ENCODE measurements around the gene B4GALT7. TPM values are rescaled to one million over a fixed set of nuclear protein-coding genes. Genes with fewer than 3 reads are reported as not detected.
"Not testable (repeated sequence)": the region's sequence is repeated elsewhere in the genome, so short reads cannot be mapped to it uniquely, and the experiment has no call there.

The B4GALT7 gene
- total and polyA plus RNA-seq, 2 experiments from 2014 or later, result 35.2 to 53.5 TPM

DNA sequence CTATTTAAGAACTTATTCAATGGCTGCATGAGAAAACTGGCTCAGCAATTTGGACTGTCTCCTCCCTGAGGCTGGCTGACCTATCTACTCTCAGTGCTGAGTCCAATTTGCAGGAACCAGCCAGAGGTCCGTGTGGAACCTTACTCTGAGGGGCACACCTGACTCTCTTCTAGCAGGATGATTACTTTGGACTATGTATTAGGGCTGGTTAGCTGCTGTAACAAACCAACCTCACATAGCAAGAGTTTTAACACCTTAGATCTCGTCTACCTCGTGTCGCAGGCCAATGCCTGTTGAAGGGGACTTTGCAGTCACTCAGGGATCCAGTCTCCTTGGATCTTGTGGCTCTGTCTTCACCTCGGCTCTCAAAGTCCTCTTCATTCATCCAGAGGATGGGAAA lies 42.1 kb upstream of the B4GALT7 start:
- no peaks in the 10 kb centered on the region for H3K9me3 ChIP-seq (ENCODE audit: low read depth)
- no peak overlapping the region for H2AFZ ChIP-seq
- no peak for DNase-seq
- H3K4me3 ChIP-seq, result no peak overlapping the region
- H3K9ac ChIP-seq, result no peak overlapping the region
- peaks cover 4% of the 10 kb centered on the region; the same call in 1 of the 2 replicates for H3F3A ChIP-seq (ENCODE audit: insufficient read depth)
- H3K36me3 ChIP-seq (ENCODE audit: low read depth), result no peaks in the 10 kb centered on the region
- H3K27me3 ChIP-seq (replicated peaks; ENCODE audit: insufficient read depth), result no peaks in the 10 kb centered on the region; the same call in 1 of the 2 replicates
- TF ChIP-seq EZH2phosphoT487 (IDR thresholded peaks at IDR 0.05; ENCODE audit: insufficient read depth, low read depth) (no peak), EZH2 (IDR thresholded peaks at IDR 0.05; ENCODE audit: insufficient read depth, poor library complexity, severe bottlenecking) (no peak)
- no peak overlapping the region for H3K4me2 ChIP-seq (ENCODE audit: unreplicated experiment)
- H3K9me2 ChIP-seq (ENCODE audit: insufficient read depth), result no peaks in the 10 kb centered on the region
- WGBS, 2 experiments (ENCODE audit: low coverage in 1 of 2, low lambda C conversion rate in 2 of 2, missing lambda C conversion rate in 2 of 2), result 74 to 85% methylated on average over 5 of the region's 5 CpGs
- H4K20me1 ChIP-seq (ENCODE audit: insufficient read depth), result no peaks in the 10 kb centered on the region
- peaks cover 18% of the 10 kb centered on the region for H3K79me2 ChIP-seq (ENCODE audit: insufficient read depth)
- H3K27ac ChIP-seq, result no peak overlapping the region
- H3K4me1 ChIP-seq (ENCODE audit: insufficient read depth), result peaks cover 7% of the 10 kb centered on the region
- in situ Hi-C loops (cut with MboI), result no loop called here

- H3K27me3 ChIP-seq (replicated peaks; ENCODE audit: insufficient read depth); H3K4me1 ChIP-seq (ENCODE audit: insufficient read depth); H3K27ac ChIP-seq; H3K9ac ChIP-seq; H3K9me3 ChIP-seq (ENCODE audit: low read depth); H3K4me3 ChIP-seq; H3K36me3 ChIP-seq (ENCODE audit: low read depth); H3K79me2 ChIP-seq (ENCODE audit: insufficient read depth); in situ Hi-C loops (cut with MboI); H3K9me2 ChIP-seq (ENCODE audit: insufficient read depth); H3F3A ChIP-seq (ENCODE audit: insufficient read depth); H2AFZ ChIP-seq; H3K4me2 ChIP-seq (ENCODE audit: unreplicated experiment); H4K20me1 ChIP-seq (ENCODE audit: insufficient read depth); DNase-seq: not testable (repeated sequence)
- WGBS, 2 experiments (ENCODE audit: low coverage in 1 of 2, low lambda C conversion rate in 2 of 2, missing lambda C conversion rate in 2 of 2), result 21 to 22% methylated on average over 8 of the region's 8 CpGs
Observed at GRCh38 chr5:177559446-177559941, 40.4 kb upstream of the B4GALT7 start.

DNA sequence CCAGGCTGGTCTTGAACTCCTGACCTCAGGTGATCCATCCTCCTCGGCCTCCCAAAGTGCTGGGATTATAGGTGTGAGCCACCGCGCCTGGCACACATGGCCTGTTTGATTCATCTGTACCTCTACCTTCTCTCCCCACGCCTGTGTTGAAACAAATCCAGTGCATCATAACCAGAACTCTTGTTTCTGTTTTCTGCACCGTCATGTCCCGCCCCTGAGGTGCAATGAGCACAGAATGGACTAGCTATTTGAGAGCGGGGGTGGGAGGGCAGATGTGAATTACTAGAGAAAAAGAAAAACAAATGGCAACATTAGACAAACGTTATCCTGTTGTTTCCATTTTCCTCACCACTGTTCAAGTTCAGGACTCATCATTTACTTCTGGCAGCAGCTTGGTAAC lies 34.9 kb upstream of the B4GALT7 start:
- Histone ChIP-seq H3K79me2 (ENCODE audit: insufficient read depth) (no peaks in the 10 kb centered on the region), H3K9me3 (ENCODE audit: low read depth) (no peaks in the 10 kb centered on the region), H3K27ac (no peak overlapping the region), H3K9ac (no peak overlapping the region), H3F3A (ENCODE audit: insufficient read depth) (no peaks in the 10 kb centered on the region), H3K4me3 (no peak overlapping the region), H2AFZ (no peak overlapping the region), H3K27me3 (replicated peaks; ENCODE audit: insufficient read depth) (no peaks in the 10 kb centered on the region; the same call in none of the 2 replicates), H3K4me1 (ENCODE audit: insufficient read depth) (no peaks in the 10 kb centered on the region), H3K36me3 (ENCODE audit: low read depth) (no peaks in the 10 kb centered on the region), H3K9me2 (ENCODE audit: insufficient read depth) (no peaks in the 10 kb centered on the region), H4K20me1 (ENCODE audit: insufficient read depth) (no peaks in the 10 kb centered on the region), H3K4me2 (ENCODE audit: unreplicated experiment) (no peak overlapping the region)
- WGBS, 2 experiments (ENCODE audit: low coverage in 1 of 2, low lambda C conversion rate in 2 of 2, missing lambda C conversion rate in 2 of 2), result 54 to 59% methylated on average over 8 of the region's 8 CpGs
- DNase-seq, result no peak
- TF ChIP-seq EZH2phosphoT487 (IDR thresholded peaks at IDR 0.05; ENCODE audit: insufficient read depth, low read depth) (no peak), EZH2 (IDR thresholded peaks at IDR 0.05; ENCODE audit: insufficient read depth, poor library complexity, severe bottlenecking) (no peak)
- in situ Hi-C loops (cut with MboI), result no loop called here

GRCh38 chr5:177568326-177568725 lies 31.6 kb upstream of the B4GALT7 start:
- Histone ChIP-seq H3K9ac (no peak overlapping the region), H3F3A (ENCODE audit: insufficient read depth) (no peaks in the 10 kb centered on the region), H3K9me3 (ENCODE audit: low read depth) (no peaks in the 10 kb centered on the region), H3K79me2 (ENCODE audit: insufficient read depth) (no peaks in the 10 kb centered on the region), H3K4me2 (ENCODE audit: unreplicated experiment) (no peak overlapping the region), H4K20me1 (ENCODE audit: insufficient read depth) (no peaks in the 10 kb centered on the region), H3K36me3 (ENCODE audit: low read depth) (no peaks in the 10 kb centered on the region), H3K27ac (no peak overlapping the region), H3K9me2 (ENCODE audit: insufficient read depth) (no peaks in the 10 kb centered on the region), H3K4me1 (ENCODE audit: insufficient read depth) (no peaks in the 10 kb centered on the region), H3K27me3 (replicated peaks; ENCODE audit: insufficient read depth) (no peaks in the 10 kb centered on the region; the same call in 1 of the 2 replicates), H3K4me3 (no peak overlapping the region), H2AFZ (no peak overlapping the region)
- TF ChIP-seq EZH2phosphoT487 (IDR thresholded peaks at IDR 0.05; ENCODE audit: insufficient read depth, low read depth), result no peak
- no peak for TF ChIP-seq EZH2 (IDR thresholded peaks at IDR 0.05; ENCODE audit: insufficient read depth, poor library complexity, severe bottlenecking)
- no peak for DNase-seq
- 71 to 73% methylated on average over 7 of the region's 7 CpGs for WGBS, 2 experiments (ENCODE audit: low coverage in 1 of 2, low lambda C conversion rate in 2 of 2, missing lambda C conversion rate in 2 of 2)
- in situ Hi-C loops (cut with MboI), result no loop called here

GRCh38 chr5:177569894-177570293 lies 30.0 kb upstream of the B4GALT7 start:
- Histone ChIP-seq H3K9ac (no peak overlapping the region), H3K9me2 (ENCODE audit: insufficient read depth) (no peaks in the 10 kb centered on the region), H4K20me1 (ENCODE audit: insufficient read depth) (no peaks in the 10 kb centered on the region), H3K36me3 (ENCODE audit: low read depth) (no peaks in the 10 kb centered on the region), H3K27ac (no peak overlapping the region), H3K79me2 (ENCODE audit: insufficient read depth) (no peaks in the 10 kb centered on the region), H3K4me1 (ENCODE audit: insufficient read depth) (no peaks in the 10 kb centered on the region), H3K27me3 (replicated peaks; ENCODE audit: insufficient read depth) (peaks cover 9% of the 10 kb centered on the region), H3K9me3 (ENCODE audit: low read depth) (no peaks in the 10 kb centered on the region), H3K4me2 (ENCODE audit: unreplicated experiment) (no peak overlapping the region), H3F3A (ENCODE audit: insufficient read depth) (no peaks in the 10 kb centered on the region), H2AFZ (no peak overlapping the region), H3K4me3 (no peak overlapping the region)
- no peak for DNase-seq
- in situ Hi-C loops (cut with MboI), result no loop called here
- 42 to 48% methylated on average over 2 of the region's 2 CpGs for WGBS, 2 experiments (ENCODE audit: low coverage in 1 of 2, low lambda C conversion rate in 2 of 2, missing lambda C conversion rate in 2 of 2)
- TF ChIP-seq EZH2 (IDR thresholded peaks at IDR 0.05; ENCODE audit: insufficient read depth, poor library complexity, severe bottlenecking) (no peak), EZH2phosphoT487 (IDR thresholded peaks at IDR 0.05; ENCODE audit: insufficient read depth, low read depth) (no peak)

All from GM23248 (cell line).